Sigmoid colon (tissue), 7 donors: ENCODE results near the gene ZSCAN21. TPM values are rescaled to one million over a fixed set of nuclear protein-coding genes. Genes with fewer than 3 reads are reported as not detected.

Experiments used
- DNase-seq: peaks from one replicate; pipeline ENCODE4 v3.0.0-alpha.2; 2019
- H3K27ac ChIP-seq, 4 donors: fragments of 200-600 bp; sonication (generic); one replicate each; pipeline ENCODE4 v1.5.1; 2016 to 2019; ENCODE audit warnings: mild to moderate bottlenecking in 1 of 4
- H3K27me3 ChIP-seq, 3 donors: fragments of 200-600 bp; sonication (generic); one replicate each; pipeline ENCODE4 v1.5.1; 2019; ENCODE audit warnings: mild to moderate bottlenecking in 1 of 3
- H3K36me3 ChIP-seq, 4 donors: fragments of 200-600 bp; sonication (generic); one replicate each; pipeline ENCODE4 v1.5.1; 2016 to 2019
- H3K4me1 ChIP-seq, 4 donors: fragments of 200-600 bp; sonication (generic); one replicate each; pipeline ENCODE4 v1.5.1; 2017 to 2019
- H3K4me3 ChIP-seq, 4 donors: fragments of 200-600 bp; sonication (generic); one replicate each; pipeline ENCODE4 v1.5.1; 2017 to 2019; ENCODE audit warnings: mild to moderate bottlenecking in 2 of 4, moderate library complexity in 1 of 4
- H3K9me3 ChIP-seq, 4 donors: fragments of 200-600 bp in 3 of 4; sonication (generic) in 3 of 4; one replicate each; pipeline versions ENCODE4 v1.5.1 to v1.6.1; 2013 to 2019
- EP300 ChIP-seq, 4 donors: sonication (generic); formaldehyde crosslinking; IDR thresholded peaks; one replicate each; pipeline ENCODE4 v1.6.1; 2017; ENCODE audit warnings: antibody characterized with exemption in 4 of 4
- POLR2A ChIP-seq, 2 donors: fragments of 450-650 bp; IDR thresholded peaks; one replicate each; pipeline ENCODE4 v1.6.1; 2016; ENCODE audit warnings: antibody characterized with exemption in 2 of 2, mild to moderate bottlenecking in 2 of 2, moderate library complexity in 2 of 2
- POLR2AphosphoS5 ChIP-seq, 4 donors: sonication (generic); formaldehyde crosslinking; IDR thresholded peaks; one replicate each; pipeline ENCODE4 v1.6.1; 2017; ENCODE audit warnings: antibody characterized with exemption in 4 of 4
- WGBS, 2 donors: extraction: QIAGEN DNeasy Blood & Tissue Kit; methylation state at CpG; one replicate each; pipeline ENCODE4 v1.1.7; 2013; 5-methylcytosine and 5-hydroxymethylcytosine counted together
- intact Hi-C: fragments of 100-400 bp; cut with DNase I; formaldehyde crosslinking; loops from one replicate; pipeline ENCODE4 v1.15.1; 2023
- polyA plus RNA-seq, 3 donors: library from polyadenylated mRNA; stranded (reverse); fragments of 200-250 nt; gene quantifications; one replicate each; pipeline ENCODE4 v1.2.3, GENCODE V29; 2013
- total RNA-seq, 4 donors: library from RNA; depleted of rRNA; stranded (reverse); fragments of >200 nt; gene quantifications; one replicate each; pipeline ENCODE4 v1.1.0, GENCODE V29; 2016
- TF ChIP-seq, protein P1 (sequence below), 4 experiments: fragments of 450-650 bp in 3 of 4; fragments of 200-600 bp in 1 of 4; IDR thresholded peaks; one replicate each; pipeline ENCODE4 v1.5.1; 2016 to 2019; ENCODE audit warnings: antibody characterized with exemption in 4 of 4, mild to moderate bottlenecking in 3 of 4, moderate library complexity in 2 of 4
- donor health status: healthy with polysubstance abuse.
- donor health status: Bipolar disorder and iron deficiency.
- donor health status: healthy.

Gene ZSCAN21
- total and polyA plus RNA-seq, 7 donors = 4.2 to 21.8 (median 14.7) TPM

DNA sequence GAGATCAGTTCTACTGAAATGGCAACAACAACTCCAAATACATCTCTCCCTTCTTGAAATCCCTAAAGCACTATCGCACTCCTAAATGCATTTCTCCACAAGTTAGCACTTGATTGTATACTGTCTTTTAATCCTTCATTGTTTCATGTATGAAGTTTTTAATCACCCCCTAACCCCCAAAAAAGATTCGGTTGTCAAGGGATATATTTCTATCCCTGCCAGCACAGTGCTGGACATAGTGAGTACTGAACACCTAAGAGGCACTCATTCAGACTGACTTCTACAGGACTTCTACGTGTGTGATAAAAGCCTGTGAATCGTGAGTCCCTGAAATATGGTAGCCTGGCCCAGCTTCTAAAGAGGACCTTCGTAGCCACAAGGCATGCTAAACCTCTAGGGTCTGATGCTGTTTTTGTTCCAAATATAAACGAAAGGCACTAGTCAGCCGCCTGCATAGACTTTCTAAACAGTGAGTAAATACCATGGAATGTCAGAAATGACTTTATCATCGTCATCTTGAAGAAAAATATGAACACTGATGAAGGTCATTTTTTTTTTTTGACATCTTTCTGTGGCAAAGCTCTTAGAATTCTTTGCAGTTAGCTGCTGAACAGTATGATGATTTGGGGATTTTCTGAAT lies 14.6 kb upstream of the ZSCAN21 start:
- Histone ChIP-seq H3K36me3 (peaks cover 8 to 68% (median 32%) of the 10 kb centered on the region in 4 donors), H3K4me1 (peaks cover 0 to 14% (median 0%) of the 10 kb centered on the region in 4 donors), H3K9me3 (no peaks in the 10 kb centered on the region), H3K27me3 (no peaks in the 10 kb centered on the region), H3K27ac (no peak overlapping the region), H3K4me3 (no peak overlapping the region)
- 84 to 92% methylated on average over 8 of the region's 8 CpGs for WGBS, 2 donors
- intact Hi-C loops = no loop called here
- TF ChIP-seq POLR2AphosphoS5 (IDR thresholded peaks at IDR 0.05) = no peak
- TF ChIP-seq, protein P1, sequence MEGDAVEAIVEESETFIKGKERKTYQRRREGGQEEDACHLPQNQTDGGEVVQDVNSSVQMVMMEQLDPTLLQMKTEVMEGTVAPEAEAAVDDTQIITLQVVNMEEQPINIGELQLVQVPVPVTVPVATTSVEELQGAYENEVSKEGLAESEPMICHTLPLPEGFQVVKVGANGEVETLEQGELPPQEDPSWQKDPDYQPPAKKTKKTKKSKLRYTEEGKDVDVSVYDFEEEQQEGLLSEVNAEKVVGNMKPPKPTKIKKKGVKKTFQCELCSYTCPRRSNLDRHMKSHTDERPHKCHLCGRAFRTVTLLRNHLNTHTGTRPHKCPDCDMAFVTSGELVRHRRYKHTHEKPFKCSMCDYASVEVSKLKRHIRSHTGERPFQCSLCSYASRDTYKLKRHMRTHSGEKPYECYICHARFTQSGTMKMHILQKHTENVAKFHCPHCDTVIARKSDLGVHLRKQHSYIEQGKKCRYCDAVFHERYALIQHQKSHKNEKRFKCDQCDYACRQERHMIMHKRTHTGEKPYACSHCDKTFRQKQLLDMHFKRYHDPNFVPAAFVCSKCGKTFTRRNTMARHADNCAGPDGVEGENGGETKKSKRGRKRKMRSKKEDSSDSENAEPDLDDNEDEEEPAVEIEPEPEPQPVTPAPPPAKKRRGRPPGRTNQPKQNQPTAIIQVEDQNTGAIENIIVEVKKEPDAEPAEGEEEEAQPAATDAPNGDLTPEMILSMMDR (IDR thresholded peaks at IDR 0.05) = no peak
- no peak for DNase-seq

DNA sequence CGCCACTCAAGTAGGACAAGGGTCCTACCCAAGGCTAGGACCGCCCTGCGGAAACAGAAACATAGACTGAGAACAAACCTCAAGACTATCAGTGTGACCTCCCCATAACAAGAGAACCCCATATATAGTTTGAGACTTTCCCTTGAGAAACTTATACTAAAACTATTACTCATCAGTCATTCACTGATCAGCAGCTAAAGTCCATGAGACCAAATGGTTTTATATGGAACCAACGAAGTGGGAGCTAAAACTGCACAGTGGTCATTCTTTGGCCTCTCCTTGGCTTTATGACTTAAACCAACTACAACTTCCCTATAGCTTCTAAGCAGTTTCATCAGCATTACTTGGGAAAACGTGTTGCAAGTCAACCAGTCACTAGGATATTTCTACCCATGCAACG lies 13.7 kb upstream of the ZSCAN21 start:
- Histone ChIP-seq H3K27me3 (no peaks in the 10 kb centered on the region), H3K9me3 (no peaks in the 10 kb centered on the region), H3K4me1 (peaks cover 0 to 14% (median 0%) of the 10 kb centered on the region in 4 donors), H3K36me3 (peaks cover 4 to 59% (median 25%) of the 10 kb centered on the region in 4 donors), H3K27ac (peak overlapping the region in 1 of 4 donors; percentile 13), H3K4me3 (no peak overlapping the region)
- TF ChIP-seq POLR2AphosphoS5 (IDR thresholded peaks at IDR 0.05) (no peak), POLR2A (IDR thresholded peaks at IDR 0.05) (no peak), EP300 (IDR thresholded peaks at IDR 0.05) (no peak)
- TF ChIP-seq, protein P1 (IDR thresholded peaks at IDR 0.05) = no peak
- no peak for DNase-seq
- intact Hi-C loops = no loop called here
- WGBS, 2 donors = 75 to 84% methylated on average over 6 of the region's 6 CpGs

DNA sequence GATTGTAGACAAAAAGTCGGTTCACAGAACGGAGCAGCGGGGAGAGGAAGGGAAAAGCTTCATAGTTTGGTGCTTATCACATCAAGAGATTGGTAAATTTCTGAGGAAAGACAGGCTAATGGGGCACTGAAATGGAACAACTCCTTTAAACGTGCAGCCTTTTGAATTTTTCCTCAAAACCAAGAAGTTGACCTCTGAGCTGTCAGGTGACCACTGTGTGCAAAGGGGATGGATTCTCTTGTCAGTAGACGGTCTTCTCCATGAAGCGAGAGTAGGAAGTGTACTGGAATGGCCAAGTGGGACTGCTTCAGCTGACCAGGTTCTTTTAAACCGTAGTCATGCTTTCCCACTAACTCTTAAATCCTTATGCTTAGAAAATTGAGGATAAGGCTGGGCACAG lies 11.2 kb upstream of the ZSCAN21 start:
- whole genome bisulfite sequencing, 2 donors = 93 to 95% methylated on average over 7 of the region's 7 CpGs
- H3K27ac ChIP-seq = no peak overlapping the region
- no peak overlapping the region for H3K4me3 ChIP-seq
- H3K4me1 ChIP-seq = peaks cover 0 to 14% (median 0%) of the 10 kb centered on the region in 4 donors
- TF ChIP-seq EP300 (IDR thresholded peaks at IDR 0.05) = no peak
- TF ChIP-seq POLR2AphosphoS5 (IDR thresholded peaks at IDR 0.05) = no peak
- no peak for TF ChIP-seq POLR2A (IDR thresholded peaks at IDR 0.05)
- TF ChIP-seq, protein P1 (IDR thresholded peaks at IDR 0.05) = no peak
- peaks cover 4 to 34% (median 15%) of the 10 kb centered on the region in 4 donors for H3K36me3 ChIP-seq
- DNase-seq = no peak
- intact Hi-C loops = no loop called here
- H3K9me3 ChIP-seq = no peaks in the 10 kb centered on the region
- H3K27me3 ChIP-seq = no peaks in the 10 kb centered on the region

DNA sequence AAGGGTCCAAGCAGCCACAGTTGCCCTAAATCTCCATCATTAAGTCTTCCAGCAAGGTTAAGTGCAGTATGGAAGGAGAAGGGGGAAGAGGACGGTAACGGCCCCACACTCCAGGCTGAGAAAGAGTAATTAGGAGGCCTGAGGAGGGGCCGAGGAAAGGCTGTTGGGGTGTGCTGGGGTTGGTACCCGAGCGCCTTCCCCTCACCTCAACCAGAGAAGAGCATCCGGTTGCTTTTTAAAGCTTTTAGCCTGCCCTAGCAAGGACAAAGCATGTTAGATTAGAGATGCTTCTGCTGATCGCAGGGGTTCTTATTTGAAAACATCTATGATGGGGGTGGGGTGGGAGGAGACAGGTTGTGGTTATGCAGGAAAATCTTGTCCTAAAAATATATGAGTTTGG lies 9.0 kb upstream of the ZSCAN21 start:
- 44 to 81% methylated on average over 7 of the region's 7 CpGs for WGBS, 2 donors

More for the DNA sequence above, 9.0 kb upstream of the ZSCAN21 start:
- no peak for DNase-seq
- no peaks in the 10 kb centered on the region for H3K27me3 ChIP-seq
- no peak overlapping the region for H3K4me3 ChIP-seq
- peaks cover 0 to 2% (median 0%) of the 10 kb centered on the region in 4 donors for H3K4me1 ChIP-seq
- no peak for TF ChIP-seq POLR2AphosphoS5 (IDR thresholded peaks at IDR 0.05)
- TF ChIP-seq, protein P1 (IDR thresholded peaks at IDR 0.05) = no peak
- TF ChIP-seq POLR2A (IDR thresholded peaks at IDR 0.05) = no peak
- no peak for TF ChIP-seq EP300 (IDR thresholded peaks at IDR 0.05)
- no peaks in the 10 kb centered on the region for H3K9me3 ChIP-seq
- intact Hi-C loops = no loop called here
- peaks cover 0 to 12% (median 2%) of the 10 kb centered on the region in 4 donors for H3K36me3 ChIP-seq
- H3K27ac ChIP-seq = no peak overlapping the region
